Stomach (tissue), 4 donors: ENCODE data around the gene NYAP1.
"Not testable (repeated sequence)": the region's sequence is repeated elsewhere in the genome, so short reads cannot be mapped to it uniquely, and the experiment has no call there.

Source experiments
- CTCF ChIP-seq, 7 experiments: fragments of 450-650 bp in 4 of 7; fragments of 200-600 bp in 3 of 7; sonication (generic) in 3 of 7; IDR thresholded peaks; one replicate each; pipeline ENCODE4 v1.5.1; 2016 to 2019; ENCODE audit warnings: antibody characterized with exemption in 7 of 7, control low read depth in 2 of 7, mild to moderate bottlenecking in 1 of 7
- EP300 ChIP-seq: sonication (generic); formaldehyde crosslinking; IDR thresholded peaks from one replicate; pipeline ENCODE4 v1.6.1; 2017; ENCODE audit warnings: antibody characterized with exemption
- POLR2A ChIP-seq, 4 donors: fragments of 450-650 bp; IDR thresholded peaks; one replicate each; pipeline ENCODE4 v1.6.1; 2016; ENCODE audit warnings: antibody characterized with exemption in 4 of 4, control low read depth in 2 of 4, mild to moderate bottlenecking in 1 of 4, moderate library complexity in 1 of 4
- POLR2AphosphoS5 ChIP-seq, 3 donors: sonication (generic); formaldehyde crosslinking; IDR thresholded peaks; one replicate each; pipeline ENCODE4 v1.6.1; 2016; ENCODE audit warnings: antibody characterized with exemption in 3 of 3

DNA sequence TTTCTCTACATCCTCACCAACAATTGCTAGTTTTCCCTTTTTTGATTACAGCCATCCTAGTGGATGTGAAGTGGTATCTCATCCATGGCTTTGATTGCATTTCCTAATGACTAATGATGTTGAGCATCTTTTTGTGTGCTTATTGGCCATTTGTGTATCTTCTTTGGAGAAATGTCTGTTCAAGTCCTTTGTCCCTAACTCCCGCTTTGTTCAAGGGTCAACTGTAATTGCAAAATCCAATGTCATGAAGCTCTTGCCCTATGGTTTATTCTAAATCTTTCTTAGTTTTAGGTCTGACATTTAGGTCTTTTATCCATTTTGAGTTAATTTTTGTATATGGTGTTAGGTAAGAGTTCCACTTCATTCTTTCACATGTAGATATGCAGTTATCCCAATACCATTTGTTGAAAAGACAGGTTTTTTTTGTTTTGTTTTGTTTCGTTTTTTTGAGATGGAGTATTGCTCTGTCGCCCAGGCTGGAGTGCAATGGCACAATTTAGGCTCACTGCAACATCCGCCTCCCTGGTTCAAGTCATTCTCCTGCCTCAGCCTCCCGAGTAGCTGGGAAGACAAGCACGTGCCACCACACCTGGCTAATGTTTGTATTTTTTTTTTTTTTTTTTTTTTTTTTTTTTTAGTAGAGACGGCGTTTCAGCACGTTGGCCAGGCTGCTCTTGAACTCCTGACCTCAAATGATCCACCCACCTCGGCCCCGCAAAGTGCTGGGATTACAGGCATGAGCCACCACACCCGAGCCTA lies 44.6 kb downstream of the NYAP1 start:
- not testable (repeated sequence) for TF ChIP-seq CTCF (IDR thresholded peaks at IDR 0.05); POLR2AphosphoS5 (IDR thresholded peaks at IDR 0.05); EP300; POLR2A (IDR thresholded peaks at IDR 0.05)
